Esophagus (tissue), 2 donors: ENCODE data around the gene FABP2. TPM values are rescaled to one million over a fixed set of nuclear protein-coding genes. Genes with fewer than 3 reads are reported as not detected.
A peak's percentile ranks its signal among the peaks of the same experiment; 100 is the strongest.
"Not testable (repeated sequence)": the region's sequence is repeated elsewhere in the genome, so short reads cannot be mapped to it uniquely, and the experiment has no call there.

Experiments used
- H3K27ac ChIP-seq, 2 donors: one replicate each; pipeline ENCODE4 v1.5.1; 2013; ENCODE audit warnings: low read depth in 2 of 2, mild to moderate bottlenecking in 2 of 2, inconsistent platforms in 1 of 2, low read length in 1 of 2, moderate library complexity in 1 of 2
- H3K27me3 ChIP-seq, 2 donors: one replicate each; pipeline ENCODE4 v1.6.1; 2013; ENCODE audit warnings: low read length in 2 of 2, control low read depth in 1 of 2, mild to moderate bottlenecking in 1 of 2; ENCODE audit not compliant: insufficient read depth in 2 of 2, control insufficient read depth in 1 of 2
- H3K36me3 ChIP-seq, 2 donors: one replicate each; pipeline ENCODE4 v1.6.1; 2013; ENCODE audit warnings: low read length in 1 of 2; ENCODE audit not compliant: control insufficient read depth in 2 of 2, insufficient read depth in 2 of 2
- H3K4me1 ChIP-seq, 2 donors: one replicate each; pipeline ENCODE4 v1.6.1; 2013; ENCODE audit warnings: low read length in 1 of 2; ENCODE audit not compliant: control insufficient read depth in 2 of 2, insufficient read depth in 2 of 2
- H3K4me3 ChIP-seq, 2 donors: one replicate each; pipeline ENCODE4 v1.5.1; 2013; ENCODE audit warnings: low read length in 2 of 2, mild to moderate bottlenecking in 2 of 2, low read depth in 1 of 2, moderate library complexity in 1 of 2
- H3K9me3 ChIP-seq, 2 donors: one replicate each; pipeline ENCODE4 v1.6.1; 2013; ENCODE audit warnings: mild to moderate bottlenecking in 2 of 2, low read depth in 1 of 2, low read length in 1 of 2, moderate library complexity in 1 of 2; ENCODE audit not compliant: control insufficient read depth in 2 of 2, insufficient read depth in 1 of 2
- whole genome bisulfite sequencing, 2 donors: extraction: QIAGEN DNeasy Blood & Tissue Kit; methylation state at CpG; one replicate each; pipeline ENCODE4 v1.1.7; 2013; 5-methylcytosine and 5-hydroxymethylcytosine counted together
- polyA plus RNA-seq, 2 donors: library from polyadenylated mRNA; stranded (reverse); fragments of 200-250 nt; gene quantifications; one replicate each; pipeline ENCODE4 v1.2.3, GENCODE V29; 2013
- donor health status: healthy with polysubstance abuse.
- donor health status: Bipolar disorder and iron deficiency.

The FABP2 gene
- polyA plus RNA-seq, 2 donors, result not detected

DNA sequence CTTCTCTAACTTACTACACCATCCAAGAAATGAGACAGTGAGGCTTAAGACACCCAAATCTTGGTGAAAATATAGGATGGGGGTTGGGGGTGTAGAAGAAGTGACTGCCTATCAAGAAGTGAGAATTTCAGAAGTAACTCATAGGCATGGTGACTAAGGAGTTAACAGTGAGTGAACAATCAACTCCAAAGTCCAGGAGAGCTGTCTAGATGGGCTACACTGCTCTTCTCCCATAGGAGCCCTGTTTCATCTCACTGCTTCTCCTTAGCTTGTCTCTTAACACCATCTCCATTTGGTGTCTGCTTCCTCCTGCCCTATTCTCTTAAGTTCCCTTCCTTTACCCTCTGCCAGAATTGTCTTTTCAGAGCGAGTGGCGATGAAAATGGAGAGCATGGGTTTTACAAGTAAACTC lies 22.7 kb downstream of the FABP2 start:
- H3K4me1 ChIP-seq, result no peaks in the 10 kb centered on the region
- H3K27me3 ChIP-seq, result no peaks in the 10 kb centered on the region
- 0 to 5% methylated on average over 2 of the region's 2 CpGs for WGBS, 2 donors
- peak overlapping the region; percentile 93 to 100 for H3K27ac ChIP-seq
- no peaks in the 10 kb centered on the region for H3K9me3 ChIP-seq
- H3K36me3 ChIP-seq, result peaks cover 0 to 4% of the 10 kb centered on the region in 2 donors
- H3K4me3 ChIP-seq, result peak overlapping the region; percentile 73 to 97

DNA sequence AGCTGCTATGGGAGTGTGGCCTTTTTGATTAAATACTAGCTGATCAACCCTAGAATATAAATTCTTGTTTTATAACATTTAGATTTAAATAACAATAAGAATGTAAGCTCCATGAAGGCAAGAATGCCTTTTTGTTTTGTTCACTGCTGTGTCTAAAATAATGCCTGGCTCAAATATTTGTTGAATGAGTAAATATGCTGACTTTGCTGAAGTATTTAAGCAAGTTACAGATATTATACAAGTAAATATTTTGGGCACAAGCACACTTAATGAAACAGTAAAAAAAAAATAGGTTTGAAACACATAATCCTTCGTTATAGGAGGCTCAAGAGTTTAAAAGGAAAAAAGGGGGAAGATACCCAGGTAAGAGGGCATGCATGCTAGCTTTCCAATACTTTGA lies 24.1 kb downstream of the FABP2 start:
- no peak overlapping the region for H3K27ac ChIP-seq
- no peaks in the 10 kb centered on the region for H3K9me3 ChIP-seq
- peaks cover 0 to 4% of the 10 kb centered on the region in 2 donors for H3K36me3 ChIP-seq
- H3K4me1 ChIP-seq, result no peaks in the 10 kb centered on the region
- 93% methylated on average over 1 of the region's 1 CpG for WGBS, 2 donors
- H3K27me3 ChIP-seq, result no peaks in the 10 kb centered on the region
- peak overlapping the region in 1 of 2 donors; percentile 97 for H3K4me3 ChIP-seq

DNA sequence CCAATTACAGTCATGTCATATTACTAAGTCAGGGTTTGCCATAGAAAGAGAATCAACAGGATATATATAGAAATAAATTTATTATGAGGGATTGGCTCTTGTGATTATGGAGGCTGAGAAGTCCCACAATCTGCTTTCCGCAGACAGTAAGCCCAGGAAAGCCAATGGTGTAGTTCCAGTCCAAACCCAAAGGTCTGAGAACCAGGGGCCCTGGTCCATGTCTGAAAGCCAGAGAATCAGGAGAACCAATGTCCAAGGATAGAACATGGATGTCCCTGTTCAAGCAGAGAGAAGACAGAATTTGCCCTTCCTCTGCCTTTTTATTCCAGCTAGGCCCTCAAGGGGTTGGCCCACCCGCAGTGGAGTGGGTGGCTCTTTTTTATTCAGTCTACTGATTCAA lies 25.6 kb downstream of the FABP2 start:
- WGBS, 2 donors, result 100% methylated on average over 2 of the region's 2 CpGs
- Histone ChIP-seq H3K9me3 (no peaks in the 10 kb centered on the region), H3K36me3 (peaks cover 0 to 4% of the 10 kb centered on the region in 2 donors), H3K27me3 (no peaks in the 10 kb centered on the region), H3K27ac (no peak overlapping the region), H3K4me1 (no peaks in the 10 kb centered on the region), H3K4me3 (no peak overlapping the region)

DNA sequence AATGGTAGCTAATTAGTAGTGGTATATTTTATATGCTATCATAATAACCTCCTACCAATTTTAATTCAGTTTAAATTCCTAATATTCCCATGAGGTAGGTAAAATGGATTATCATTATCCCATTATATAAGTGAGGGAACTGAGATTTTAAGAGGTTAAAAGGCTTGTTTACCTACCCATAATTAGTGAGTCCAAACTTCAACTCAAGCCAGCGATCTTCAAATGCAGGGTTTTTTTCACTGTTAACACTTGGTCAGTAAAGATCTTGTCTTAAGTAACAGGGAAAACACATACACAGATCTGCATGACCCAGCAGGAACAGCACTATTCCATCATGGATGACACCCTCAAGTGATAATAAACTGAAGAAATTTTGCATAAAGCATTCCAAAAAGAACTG lies 31.3 kb downstream of the FABP2 start:
- no peaks in the 10 kb centered on the region for H3K36me3 ChIP-seq
- H3K9me3 ChIP-seq, result no peaks in the 10 kb centered on the region
- H3K4me1 ChIP-seq, result no peaks in the 10 kb centered on the region
- H3K27ac ChIP-seq, result no peak overlapping the region
- no peak overlapping the region for H3K4me3 ChIP-seq
- 69 to 89% methylated on average over 1 of the region's 1 CpG for WGBS, 2 donors
- no peaks in the 10 kb centered on the region for H3K27me3 ChIP-seq

DNA sequence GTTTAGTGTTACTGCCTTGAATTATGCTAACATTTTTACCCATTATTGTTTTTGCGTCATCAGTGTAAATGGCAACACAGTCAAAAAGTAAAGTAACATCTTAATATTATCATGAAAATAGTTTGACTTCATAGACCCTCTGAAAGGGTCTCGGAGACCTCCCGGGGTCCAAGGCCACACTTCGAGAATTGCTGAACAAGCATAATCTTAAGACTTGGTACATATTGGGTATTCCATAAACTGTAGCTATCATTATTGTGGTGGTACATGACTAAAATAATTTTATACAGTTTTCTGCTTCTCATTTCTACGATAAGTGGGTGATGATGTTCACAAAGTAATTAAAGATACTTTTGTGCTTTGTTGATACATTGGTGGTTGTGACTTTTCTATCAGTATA lies 32.6 kb downstream of the FABP2 start:
- Histone ChIP-seq H3K27ac (no peak overlapping the region), H3K4me1 (no peaks in the 10 kb centered on the region), H3K4me3 (no peak overlapping the region), H3K36me3 (no peaks in the 10 kb centered on the region), H3K9me3 (no peaks in the 10 kb centered on the region), H3K27me3 (no peaks in the 10 kb centered on the region)
- WGBS, 2 donors, result 96 to 98% methylated on average over 5 of the region's 5 CpGs

DNA sequence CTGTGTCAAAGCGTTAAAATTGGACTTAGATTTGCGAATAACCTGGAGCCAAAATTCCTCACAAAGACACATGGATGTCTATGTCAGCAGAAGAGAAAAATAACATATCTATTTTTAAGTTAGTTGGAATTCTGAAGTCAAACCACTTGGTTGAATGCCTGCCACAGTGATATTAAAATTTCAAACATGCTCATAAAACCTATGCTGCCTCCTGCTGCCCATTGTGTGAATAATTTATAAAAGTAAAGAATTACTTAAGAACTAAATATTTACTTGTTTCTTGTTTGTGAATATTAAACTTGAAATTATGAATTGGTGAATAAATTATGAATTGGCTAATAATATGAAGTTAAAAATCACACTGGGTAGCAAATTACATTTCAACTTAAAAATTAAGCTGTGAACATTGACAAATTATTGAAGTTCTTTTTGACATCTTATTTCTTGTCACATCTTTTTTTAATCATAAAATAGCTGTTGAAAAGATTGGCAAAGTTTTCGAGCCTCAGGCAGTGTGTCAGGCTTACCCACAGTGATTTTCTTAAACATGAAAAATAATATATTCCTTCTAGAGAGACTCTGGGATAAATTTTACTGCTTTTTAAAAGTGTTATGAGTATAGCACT lies 35.4 kb downstream of the FABP2 start:
- Histone ChIP-seq H3K4me3 (no peak overlapping the region), H3K27ac (no peak overlapping the region), H3K9me3 (no peaks in the 10 kb centered on the region), H3K4me1 (no peaks in the 10 kb centered on the region), H3K27me3 (no peaks in the 10 kb centered on the region), H3K36me3 (no peaks in the 10 kb centered on the region)
- 37 to 43% methylated on average over 3 of the region's 3 CpGs for WGBS, 2 donors

DNA sequence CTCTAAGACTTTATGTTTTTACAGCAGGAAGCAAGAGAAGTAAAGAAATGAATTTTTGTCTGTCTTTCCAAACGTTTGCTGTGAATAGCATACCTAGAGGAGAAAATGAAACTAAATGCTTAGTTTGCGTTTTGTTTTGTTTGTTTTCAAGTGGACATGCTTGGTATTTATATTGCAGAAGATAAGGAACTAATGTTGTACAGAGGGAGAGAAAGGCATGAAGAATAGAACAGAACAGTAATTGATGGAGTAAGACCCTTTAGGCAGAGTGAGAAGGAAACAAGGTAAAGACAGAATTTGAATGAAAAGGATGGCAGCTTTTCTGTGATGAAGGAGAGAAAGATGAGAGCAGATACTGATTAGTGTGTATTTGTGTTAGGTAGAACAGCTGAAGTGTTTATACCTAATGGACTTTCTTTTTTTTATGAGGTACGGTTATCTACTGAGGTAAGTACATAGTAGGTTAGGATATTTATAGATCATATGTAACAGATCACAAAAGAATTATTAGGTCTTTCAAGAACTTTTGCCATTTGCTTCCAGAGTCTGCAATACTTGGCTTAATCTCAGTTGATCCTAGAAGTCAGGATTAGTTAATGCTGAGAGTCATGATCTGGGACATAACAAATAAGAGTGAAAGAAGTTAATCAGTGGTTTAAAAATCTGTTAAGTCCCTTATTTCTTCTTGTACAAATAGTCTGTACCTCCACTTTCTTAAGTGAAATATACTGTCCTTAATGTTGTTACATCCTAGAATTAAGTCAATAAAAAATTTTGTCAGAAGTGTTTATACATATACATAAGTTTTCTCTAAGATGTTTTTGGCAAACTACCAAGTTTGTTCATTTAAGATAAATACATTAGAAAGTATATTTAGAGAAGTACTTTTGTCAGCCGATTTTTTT lies 36.8 kb downstream of the FABP2 start:
- Histone ChIP-seq H3K9me3 (no peaks in the 10 kb centered on the region), H3K4me1 (no peaks in the 10 kb centered on the region), H3K36me3 (no peaks in the 10 kb centered on the region), H3K27ac (no peak overlapping the region), H3K4me3 (no peak overlapping the region), H3K27me3 (no peaks in the 10 kb centered on the region)
- WGBS, 2 donors, result 12 to 13% methylated on average over 4 of the region's 4 CpGs

DNA sequence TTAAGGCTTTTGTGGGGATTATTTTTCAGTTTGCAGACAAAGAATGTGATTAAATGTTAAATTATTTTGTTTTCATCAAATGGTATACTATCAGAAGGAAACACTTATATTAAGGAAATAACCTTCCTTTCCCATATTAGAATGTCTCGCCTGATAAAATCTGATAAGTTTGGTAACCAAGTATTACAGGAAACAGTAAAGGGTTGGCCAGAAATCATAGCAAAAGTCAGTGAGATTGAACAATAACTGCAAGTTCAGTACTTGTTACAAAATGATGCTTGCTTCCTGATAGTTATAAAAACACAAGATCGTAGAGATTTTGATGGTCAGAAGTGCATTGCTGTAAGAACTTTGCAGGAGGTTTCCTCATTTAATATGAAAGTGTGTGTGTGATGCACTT lies 40.5 kb downstream of the FABP2 start:
- Histone ChIP-seq H3K27me3 (no peaks in the 10 kb centered on the region), H3K9me3 (no peaks in the 10 kb centered on the region), H3K4me3 (no peak overlapping the region), H3K36me3 (no peaks in the 10 kb centered on the region), H3K4me1 (no peaks in the 10 kb centered on the region), H3K27ac (no peak overlapping the region)
- 75 to 76% methylated on average over 2 of the region's 2 CpGs for WGBS, 2 donors

DNA sequence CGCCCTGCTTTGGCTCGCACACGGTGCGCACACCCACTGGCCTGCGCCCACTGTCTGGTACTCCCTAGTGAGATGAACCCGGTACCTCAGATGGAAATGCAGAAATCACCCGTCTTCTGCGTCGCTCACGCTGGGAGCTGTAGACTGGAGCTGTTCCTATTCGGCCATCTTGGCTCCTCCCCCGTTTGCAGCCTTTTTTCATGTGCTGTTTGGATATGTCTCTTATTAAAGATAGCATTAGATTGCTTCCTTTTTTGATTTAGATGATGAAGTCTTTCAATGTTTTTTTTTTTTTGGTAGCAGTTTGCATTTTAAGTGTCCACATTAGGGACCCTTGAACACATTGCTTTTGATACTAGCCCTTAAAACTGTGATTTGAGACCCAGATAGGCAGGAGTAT lies 42.0 kb downstream of the FABP2 start:
- not testable (repeated sequence) for H3K27ac ChIP-seq, H3K9me3 ChIP-seq, H3K4me1 ChIP-seq, H3K36me3 ChIP-seq, H3K27me3 ChIP-seq, H3K4me3 ChIP-seq
- WGBS, 2 donors, result 94 to 98% methylated on average over 11 to 12 of the region's 12 CpGs

DNA sequence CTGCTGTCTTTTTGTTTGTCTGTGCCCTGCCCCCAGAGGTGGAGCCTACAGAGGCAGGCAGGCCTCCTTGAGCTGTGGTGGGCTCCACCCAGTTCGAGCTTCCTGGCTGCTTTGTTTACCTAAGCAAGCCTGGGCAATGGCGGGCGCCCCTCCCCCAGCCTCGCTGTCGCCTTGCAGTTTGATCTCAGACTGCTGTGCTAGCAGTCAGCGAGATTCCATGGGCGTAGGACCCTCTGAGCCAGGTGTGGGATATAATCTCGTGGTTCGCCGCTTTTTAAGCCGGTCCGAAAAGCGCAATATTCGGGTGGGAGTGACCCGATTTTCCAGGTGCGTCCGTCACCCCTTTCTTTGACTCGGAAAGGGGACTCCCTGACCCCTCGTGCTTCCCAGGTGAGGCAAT lies 42.4 kb downstream of the FABP2 start:
- H3K9me3 ChIP-seq, H3K36me3 ChIP-seq, H3K27me3 ChIP-seq, H3K4me3 ChIP-seq, H3K4me1 ChIP-seq, H3K27ac ChIP-seq: not testable (repeated sequence)
- WGBS, 2 donors, result 82 to 89% methylated on average over 12 to 19 of the region's 19 CpGs
